WI38 (cell line): ENCODE results near the gene GLYAT.

Experiments
- H3K4me3 ChIP-seq: 2 replicates; pipeline ENCODE4 v1.5.1; 2011; ENCODE audit warnings: low read depth, mild to moderate bottlenecking, control low read depth, low read length
- TF ChIP-seq, protein P1 (sequence below): IDR thresholded peaks from 2 replicates; pipeline ENCODE4 v1.5.1; 2012; ENCODE audit warnings: low read depth, mild to moderate bottlenecking, control low read depth, low read length

The GLYAT gene, protein sequence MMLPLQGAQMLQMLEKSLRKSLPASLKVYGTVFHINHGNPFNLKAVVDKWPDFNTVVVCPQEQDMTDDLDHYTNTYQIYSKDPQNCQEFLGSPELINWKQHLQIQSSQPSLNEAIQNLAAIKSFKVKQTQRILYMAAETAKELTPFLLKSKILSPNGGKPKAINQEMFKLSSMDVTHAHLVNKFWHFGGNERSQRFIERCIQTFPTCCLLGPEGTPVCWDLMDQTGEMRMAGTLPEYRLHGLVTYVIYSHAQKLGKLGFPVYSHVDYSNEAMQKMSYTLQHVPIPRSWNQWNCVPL

GRCh38 chr11:58731819-58732218 lies at the start of gene GLYAT:
Gene GLYAT (minus strand): TSS chr11:58731943. CDS start chr11:58724496, 7,447 bp downstream.
- H3K4me3 ChIP-seq = no peak within 1 kb of the TSS
- TF ChIP-seq, protein P1, sequence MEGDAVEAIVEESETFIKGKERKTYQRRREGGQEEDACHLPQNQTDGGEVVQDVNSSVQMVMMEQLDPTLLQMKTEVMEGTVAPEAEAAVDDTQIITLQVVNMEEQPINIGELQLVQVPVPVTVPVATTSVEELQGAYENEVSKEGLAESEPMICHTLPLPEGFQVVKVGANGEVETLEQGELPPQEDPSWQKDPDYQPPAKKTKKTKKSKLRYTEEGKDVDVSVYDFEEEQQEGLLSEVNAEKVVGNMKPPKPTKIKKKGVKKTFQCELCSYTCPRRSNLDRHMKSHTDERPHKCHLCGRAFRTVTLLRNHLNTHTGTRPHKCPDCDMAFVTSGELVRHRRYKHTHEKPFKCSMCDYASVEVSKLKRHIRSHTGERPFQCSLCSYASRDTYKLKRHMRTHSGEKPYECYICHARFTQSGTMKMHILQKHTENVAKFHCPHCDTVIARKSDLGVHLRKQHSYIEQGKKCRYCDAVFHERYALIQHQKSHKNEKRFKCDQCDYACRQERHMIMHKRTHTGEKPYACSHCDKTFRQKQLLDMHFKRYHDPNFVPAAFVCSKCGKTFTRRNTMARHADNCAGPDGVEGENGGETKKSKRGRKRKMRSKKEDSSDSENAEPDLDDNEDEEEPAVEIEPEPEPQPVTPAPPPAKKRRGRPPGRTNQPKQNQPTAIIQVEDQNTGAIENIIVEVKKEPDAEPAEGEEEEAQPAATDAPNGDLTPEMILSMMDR = no peak

- TF ChIP-seq, protein P1 = no peak
- no peak overlapping the region for H3K4me3 ChIP-seq
These were observed 49.6 kb upstream of the GLYAT start for GRCh38 chr11:58781345-58781744.

GRCh38 chr11:58780578-58780977 lies 48.8 kb upstream of the GLYAT start:
- H3K4me3 ChIP-seq = no peak overlapping the region
- TF ChIP-seq, protein P1 = no peak

DNA sequence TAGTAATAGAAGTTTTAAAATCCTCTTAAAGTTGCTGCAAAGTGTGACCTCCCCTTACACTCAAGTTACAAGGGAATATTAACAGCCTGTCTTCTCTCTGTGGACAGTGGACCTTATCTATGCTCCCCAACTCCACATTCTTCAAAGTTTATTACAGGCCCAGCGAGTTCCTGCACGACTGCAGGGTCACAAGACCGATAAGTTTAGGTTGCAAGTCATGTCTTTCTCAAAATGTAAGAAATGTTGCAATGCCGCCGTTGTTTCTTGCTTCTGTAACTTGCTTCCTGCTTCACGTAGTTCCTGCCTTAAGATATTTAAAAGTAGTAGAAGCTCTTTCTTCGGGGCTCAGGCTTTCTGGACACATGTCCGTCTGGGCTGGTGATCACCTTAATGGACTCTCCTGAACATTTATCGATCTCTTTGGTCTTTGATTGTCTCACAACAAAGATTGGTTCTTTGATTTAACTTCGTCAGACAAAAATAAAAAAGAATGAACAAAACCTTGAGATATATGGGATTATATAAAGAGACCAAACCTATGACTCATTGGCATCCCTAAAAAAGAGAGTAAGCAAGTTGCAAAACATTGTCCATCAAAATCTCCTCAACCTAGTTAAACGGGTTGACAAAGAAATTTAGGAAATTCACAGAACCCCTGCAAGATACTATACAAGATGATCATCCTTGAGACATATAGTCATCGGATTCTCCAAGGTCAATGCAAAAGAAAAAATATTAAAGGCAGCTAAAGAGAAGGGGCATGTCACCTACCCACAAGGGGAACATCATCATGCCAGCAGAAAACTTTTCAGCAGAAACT lies 45.4 kb upstream of the GLYAT start:
- no peak overlapping the region for H3K4me3 ChIP-seq
- TF ChIP-seq, protein P1 = no peak

- no peak overlapping the region for H3K4me3 ChIP-seq
- TF ChIP-seq, protein P1 = no peak
These were observed 43.4 kb upstream of the GLYAT start for GRCh38 chr11:58775066-58775708.

DNA sequence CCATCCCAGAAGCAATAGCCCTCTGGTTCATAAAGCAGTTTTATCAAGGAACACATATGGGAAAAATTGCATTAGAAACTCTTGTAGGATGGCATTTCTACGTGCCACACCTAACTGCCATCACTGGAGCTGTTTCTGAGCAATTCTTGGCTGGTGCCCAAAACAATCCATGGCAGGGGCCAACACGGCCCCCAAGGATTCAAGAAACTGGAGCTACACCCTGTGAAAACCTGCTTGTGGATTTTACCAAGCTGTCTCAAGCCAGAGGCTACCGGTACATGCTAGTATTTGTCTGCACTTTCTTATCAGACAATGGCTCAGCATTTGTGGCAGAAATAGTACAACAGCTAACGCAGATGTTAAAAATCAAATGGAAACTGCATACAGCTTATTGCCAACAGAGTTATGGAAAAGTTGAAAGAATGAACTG lies 42.4 kb upstream of the GLYAT start:
- no peak overlapping the region for H3K4me3 ChIP-seq
- TF ChIP-seq, protein P1 = no peak
